HepG2 (cell line): ENCODE data around the gene BTBD6. TPM values are rescaled to one million over a fixed set of nuclear protein-coding genes. Genes with fewer than 3 reads are reported as not detected.

Experiments used
- ATAC-seq: fragments of 200-7000 bp; cut with Tn5 transposase; 3 replicates; pipeline ENCODE4 v1.9.1; 2020; ENCODE audit warnings: mild to moderate bottlenecking, moderate library complexity
- BruUV-seq: library from RNA; stranded (reverse); fragments of 400-500 nt; replicated peaks from 2 replicates; lab custom pipeline; 2021; lab: Mats Ljungman, UMichigan
- CTCF ChIA-PET: fragments of 300-600 bp; formaldehyde crosslinking; extraction: SDS; loops from one replicate; lab custom pipeline; 2021; ENCODE audit warnings: low total read pairs, inconsistent platforms, low intra/inter-chr PET ratio; lab: Yijun Ruan, JAX
- POLR2A ChIA-PET: fragments of 350-600 bp; sonication (Branson Sonifier 250); formaldehyde crosslinking; loops from one replicate; lab custom pipeline; 2020; ENCODE audit warnings: antibody characterized with exemption, inconsistent platforms; lab: Yijun Ruan, JAX
- DNase-seq: peaks from one replicate; pipeline ENCODE4 v3.0.0-alpha.2; 2015; ENCODE audit warnings: low spot score
- FAIRE-seq: peaks from 3 replicates; lab custom pipeline; 2011; peaks lifted over from hg19 to GRCh38; lab: Jason Lieb, UNC
- H2AFZ ChIP-seq: one replicate; pipeline ENCODE4 v1.6.1; 2011; ENCODE audit warnings: low read length, inconsistent platforms
- H3K27ac ChIP-seq: fragments of 300-600 bp; 3 replicates; pipeline ENCODE4 v1.8.0; 2011; ENCODE audit warnings: mixed run types, mild to moderate bottlenecking, mixed read lengths, low read length, inconsistent platforms; ENCODE audit not compliant: insufficient read depth; ENCODE audit errors: extremely low read length
- H3K27me3 ChIP-seq, 2 experiments: fragments of 200-600 bp in 1 of 2; 2 replicates in 1 of 2; 3 replicates in 1 of 2; pipeline versions ENCODE4 v1.6.0 to v1.8.0; 2011; ENCODE audit warnings: low read length in 2 of 2, mild to moderate bottlenecking in 2 of 2, moderate library complexity in 2 of 2, inconsistent platforms in 1 of 2; ENCODE audit not compliant: insufficient read depth in 2 of 2, control insufficient read depth in 1 of 2
- H3K36me3 ChIP-seq, 2 experiments: fragments of 200-600 bp in 1 of 2; replicated peaks in 1 of 2; 2 replicates in 1 of 2; 3 replicates in 1 of 2; pipeline versions ENCODE4 v1.5.1 to v1.8.0; 2011; ENCODE audit warnings: low read length in 2 of 2, inconsistent platforms in 1 of 2; ENCODE audit not compliant: insufficient read depth in 2 of 2, control insufficient read depth in 1 of 2
- H3K4me1 ChIP-seq: 2 replicates; pipeline ENCODE4 v1.5.1; 2012; ENCODE audit warnings: low read length, inconsistent platforms; ENCODE audit not compliant: insufficient read depth
- H3K4me2 ChIP-seq: 2 replicates; pipeline ENCODE4 v1.6.0; 2011; ENCODE audit warnings: low read depth, low read length, inconsistent platforms
- H3K4me3 ChIP-seq, 3 experiments: fragments of 200-600 bp in 1 of 3; sonication (generic), shearing (Covaris generic) in 1 of 3; replicated peaks in 1 of 3; 2 replicates each; pipeline ENCODE4 v1.5.1; 2011 to 2016; ENCODE audit warnings: low read length in 3 of 3, inconsistent platforms in 2 of 3, low read depth in 2 of 3, mild to moderate bottlenecking in 2 of 3, control low read depth in 1 of 3, mixed read lengths in 1 of 3; ENCODE audit not compliant: insufficient read depth in 1 of 3
- H3K79me2 ChIP-seq: one replicate; pipeline ENCODE4 v1.6.1; 2011; ENCODE audit warnings: low read length, inconsistent platforms; ENCODE audit not compliant: insufficient read depth
- H3K9ac ChIP-seq: 2 replicates; pipeline ENCODE4 v1.6.0; 2011; ENCODE audit warnings: mild to moderate bottlenecking, low read depth, low read length, inconsistent platforms; ENCODE audit not compliant: insufficient read depth
- H3K9me3 ChIP-seq: 2 replicates; pipeline ENCODE4 v1.5.1; 2012; ENCODE audit warnings: mild to moderate bottlenecking, low read length
- H4K20me1 ChIP-seq: 2 replicates; pipeline ENCODE4 v1.6.0; 2011; ENCODE audit warnings: inconsistent platforms, mild to moderate bottlenecking, low read length, moderate library complexity; ENCODE audit not compliant: insufficient read depth
- CAMTA2 ChIP-seq: sonication (generic); formaldehyde crosslinking; IDR thresholded peaks from 2 replicates; pipeline ENCODE4 v1.4.0; 2020; ENCODE audit warnings: mild to moderate bottlenecking, missing genetic modification reagents, borderline replicate concordance
- MYC ChIP-seq: sonication (generic); formaldehyde crosslinking; IDR thresholded peaks from 2 replicates; pipeline ENCODE4 v1.9.0; 2021; ENCODE audit warnings: missing genetic modification reagents, borderline replicate concordance
- PATZ1 ChIP-seq: sonication (generic); formaldehyde crosslinking; IDR thresholded peaks from 2 replicates; pipeline ENCODE4 v1.4.0; 2020; ENCODE audit warnings: missing genetic modification reagents
- RXRA ChIP-seq: sonication (generic); formaldehyde crosslinking; IDR thresholded peaks from 2 replicates; pipeline ENCODE4 v1.5.1; 2020; ENCODE audit warnings: missing genetic modification reagents
- RXRB ChIP-seq: IDR thresholded peaks from 2 replicates; pipeline ENCODE4 v1.6.1; 2016; ENCODE audit warnings: borderline replicate concordance, missing genetic modification reagents, missing compliant biosample characterization
- STAT5B ChIP-seq: sonication (generic); formaldehyde crosslinking; IDR thresholded peaks from 2 replicates; pipeline ENCODE4 v1.4.0; 2020; ENCODE audit warnings: missing genetic modification reagents
- USF2 ChIP-seq, 2 experiments: sonication (generic) in 1 of 2; formaldehyde crosslinking in 1 of 2; IDR thresholded peaks; 2 replicates each; pipeline versions ENCODE4 v1.5.1 to v1.6.1; 2011 to 2020; ENCODE audit warnings: borderline replicate concordance in 1 of 2, low read depth in 1 of 2, low read length in 1 of 2, mild to moderate bottlenecking in 1 of 2, missing genetic modification reagents in 1 of 2, moderate library complexity in 1 of 2
- ZNF337 ChIP-seq: sonication (generic); formaldehyde crosslinking; IDR thresholded peaks from 2 replicates; pipeline ENCODE4 v1.5.1; 2020; ENCODE audit warnings: missing genetic modification reagents, low read depth, mild to moderate bottlenecking, borderline replicate concordance
- ZNF414 ChIP-seq: sonication (generic); formaldehyde crosslinking; IDR thresholded peaks from 2 replicates; pipeline ENCODE4 v1.5.0; 2020; ENCODE audit warnings: missing genetic modification reagents
- ZNF562 ChIP-seq: sonication (generic); formaldehyde crosslinking; IDR thresholded peaks from 2 replicates; pipeline ENCODE4 v1.8.0; 2022; ENCODE audit warnings: missing genetic modification reagents, borderline replicate concordance
- ZNF572 ChIP-seq: sonication (generic); formaldehyde crosslinking; IDR thresholded peaks from 2 replicates; pipeline ENCODE4 v1.5.1; 2020; ENCODE audit warnings: mild to moderate bottlenecking, missing genetic modification reagents
- ZNF83 ChIP-seq: sonication (generic); formaldehyde crosslinking; IDR thresholded peaks from 2 replicates; pipeline ENCODE4 v1.4.0; 2020; ENCODE audit warnings: missing genetic modification reagents, mild to moderate bottlenecking, borderline replicate concordance
- WGBS: methylation state at CpG from one replicate; pipeline ENCODE4 v1.1.6; 2017; ENCODE audit warnings: low lambda C conversion rate; 5-methylcytosine and 5-hydroxymethylcytosine counted together
- in situ Hi-C: cut with HindIII; loops from 2 replicates; pipeline ENCODE4 v1.10.0; 2017; ENCODE audit warnings: low pct_unique_long_range_greater_than_20kb; ENCODE audit not compliant: extremely low pct_ligation_motif_present
- intact Hi-C: fragments of 100-400 bp; cut with micrococcal nuclease; formaldehyde crosslinking; loops from one replicate; pipeline ENCODE4 v1.10.0; 2022; ENCODE audit not compliant: unreplicated experiment
- polyA plus RNA-seq, 8 experiments: library from polyadenylated mRNA; depleted of rRNA in 3 of 8; stranded (reverse) in 7 of 8; unstranded in 1 of 8; fragments of >200 nt; fragmentation: Illumina TruSeq in 4 of 8; extraction: Trizol in 4 of 8; gene quantifications; 2 replicates each; pipeline versions ENCODE4 v1.2.1 to v1.2.3, GENCODE V29; 2011 to 2016; ENCODE audit warnings: low read depth in 4 of 8, missing spikeins in 1 of 8, mixed read lengths in 1 of 8; ENCODE audit not compliant: insufficient read depth in 1 of 8
- total RNA-seq, 5 experiments: library from RNA; depleted of rRNA; stranded (reverse); fragments of >200 nt; fragmentation: Illumina TruSeq; extraction: Trizol; gene quantifications; 2 replicates each; pipeline ENCODE4 v1.2.3, GENCODE V29; 2016; ENCODE audit warnings: low read depth in 1 of 5
- TF ChIP-seq, protein P1 (sequence below): sonication (generic); formaldehyde crosslinking; IDR thresholded peaks from 2 replicates; pipeline ENCODE4 v1.5.0; 2020; ENCODE audit warnings: mild to moderate bottlenecking, missing genetic modification reagents, borderline replicate concordance

The BTBD6 gene
- total and polyA plus RNA-seq, 2 of the 13 experiments (the other 11 are each of a cell fraction or from before 2014, with no cell fraction given), result not detected

- Histone ChIP-seq H3K79me2 (no peaks in the 10 kb centered on the region), H3K4me3 (no peak overlapping the region), H3K27me3 (peaks cover 1 to 30% of the 10 kb centered on the region in 2 experiments; a peak in 3 of 5 replicates), H3K27ac (no peak overlapping the region), H2AFZ (no peak overlapping the region), H3K9ac (no peak overlapping the region), H3K4me2 (no peak overlapping the region), H4K20me1 (no peaks in the 10 kb centered on the region; the same call in 1 of the 2 replicates), H3K4me1 (peaks cover 21% of the 10 kb centered on the region), H3K9me3 (no peaks in the 10 kb centered on the region), H3K36me3 (no peaks in the 10 kb centered on the region)
- POLR2A ChIA-PET, result no interaction called here
- CTCF ChIA-PET, result no interaction called here
- DNase-seq (no peak), ATAC-seq (no peak), FAIRE-seq (no peak)
- intact Hi-C loops (no loop called here), in situ Hi-C loops (loop anchor here (5.0 kb wide), 1 partner anchor 78 kb away; no protein-coding TSS in a partner anchor)
- WGBS, result 41% methylated on average over 20 of the region's 24 CpGs
- BruUV-seq, result no TSS peak
- TF ChIP-seq ZNF83 (CRISPR knock-in tag), result no peak
- 0 out of 2 replicates have a peak, but pooled peaks have one; percentile 19 for TF ChIP-seq RXRA
- peak; percentile 43; the same call in 1 of the 2 replicates for TF ChIP-seq MYC
- TF ChIP-seq STAT5B (CRISPR knock-in tag), result no peak
- TF ChIP-seq, protein P1, sequence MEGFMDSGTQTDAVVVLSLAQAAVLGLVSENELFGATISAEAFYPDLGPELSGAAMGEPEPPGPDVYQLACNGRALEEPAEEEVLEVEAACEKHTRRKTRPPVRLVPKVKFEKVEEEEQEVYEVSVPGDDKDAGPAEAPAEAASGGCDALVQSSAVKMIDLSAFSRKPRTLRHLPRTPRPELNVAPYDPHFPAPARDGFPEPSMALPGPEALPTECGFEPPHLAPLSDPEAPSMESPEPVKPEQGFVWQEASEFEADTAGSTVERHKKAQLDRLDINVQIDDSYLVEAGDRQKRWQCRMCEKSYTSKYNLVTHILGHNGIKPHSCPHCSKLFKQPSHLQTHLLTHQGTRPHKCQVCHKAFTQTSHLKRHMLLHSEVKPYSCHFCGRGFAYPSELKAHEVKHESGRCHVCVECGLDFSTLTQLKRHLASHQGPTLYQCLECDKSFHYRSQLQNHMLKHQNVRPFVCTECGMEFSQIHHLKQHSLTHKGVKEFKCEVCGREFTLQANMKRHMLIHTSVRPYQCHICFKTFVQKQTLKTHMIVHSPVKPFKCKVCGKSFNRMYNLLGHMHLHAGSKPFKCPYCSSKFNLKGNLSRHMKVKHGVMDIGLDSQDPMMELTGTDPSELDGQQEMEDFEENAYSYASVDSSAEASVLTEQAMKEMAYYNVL (CRISPR knock-in tag), result no peak
- no peak for TF ChIP-seq ZNF414 (CRISPR knock-in tag)
- TF ChIP-seq CAMTA2, result no peak
- peak; percentile 13; the same call in 1 of the 2 replicates for TF ChIP-seq RXRB (CRISPR knock-in tag)
- TF ChIP-seq ZNF337, result no peak
- TF ChIP-seq ZNF562 (CRISPR knock-in tag), result no peak
- TF ChIP-seq ZNF572, result no peak
- TF ChIP-seq PATZ1, result no peak
- TF ChIP-seq USF2 (IDR thresholded peaks at IDR 0.05; ENCODE audit: low read depth, low read length), result 0 out of 2 replicates have a peak, but pooled peaks have one; percentile 4
- TF ChIP-seq USF2 (CRISPR knock-in tag; IDR thresholded peaks at IDR 0.05; ENCODE audit: borderline replicate concordance), result no peak
Observed at GRCh38 chr14:105204206-105204930, 44.0 kb upstream of the BTBD6 start.
